HCT116 (cell line): ENCODE measurements around the gene PNMT. TPM values are rescaled to one million over a fixed set of nuclear protein-coding genes. Genes with fewer than 3 reads are reported as not detected.
A peak's percentile ranks its signal among the peaks of the same experiment; 100 is the strongest.

Experiments used
- ATAC-seq: fragments of 200-7000 bp; cut with Tn5 transposase; 2 replicates; pipeline ENCODE4 v1.9.1; 2020; ENCODE audit warnings: mild to moderate bottlenecking, moderate library complexity
- BruUV-seq: library from RNA; stranded (reverse); fragments of 400-500 nt; replicated peaks from 2 replicates; lab custom pipeline; 2021; lab: Mats Ljungman, UMichigan
- CTCF ChIA-PET: fragments of 300-600 bp; sonication (Branson Sonifier 250); formaldehyde crosslinking; loops from one replicate; lab custom pipeline; 2021; ENCODE audit warnings: antibody characterized with exemption; lab: Charles Lee
- POLR2A ChIA-PET: fragments of 300-600, 350-600 bp; sonication (Branson Sonifier 250); formaldehyde crosslinking; loops from one replicate; lab custom pipeline; 2021; ENCODE audit warnings: antibody characterized with exemption; lab: Charles Lee
- RAD21 ChIA-PET, 2 experiments: fragments of 300-600 bp; sonication (Branson Sonifier 250); formaldehyde crosslinking; loops; one replicate each; lab custom pipeline; 2023; ENCODE audit warnings: low total read pairs in 2 of 2; ENCODE audit not compliant: uncharacterized antibody in 2 of 2, unreplicated experiment in 2 of 2, low non-redundant PET in 1 of 2; lab: Charles Lee
- DNase-seq: peaks from one replicate; pipeline ENCODE4 v3.0.0-alpha.2; 2010; ENCODE audit warnings: low read depth, low spot score
- H2AFZ ChIP-seq: fragments of 200-600 bp; shearing (Covaris generic), sonication (generic); 2 replicates; pipeline ENCODE4 v1.6.1; 2017; ENCODE audit warnings: low read depth, mixed run types, mixed read lengths, antibody characterized with exemption, low read length; ENCODE audit not compliant: poor library complexity, severe bottlenecking
- H3K27ac ChIP-seq: 2 replicates; pipeline ENCODE4 v1.5.1; 2012; ENCODE audit warnings: low read depth, low read length
- H3K27me3 ChIP-seq: fragments of 200-600 bp; sonication (generic); 2 replicates; pipeline ENCODE4 v1.6.1; 2016; ENCODE audit warnings: mixed run types, low read length, mixed read lengths; ENCODE audit not compliant: insufficient read depth
- H3K36me3 ChIP-seq, 2 experiments: fragments of 200-500 bp in 1 of 2; fragments of 200-600 bp in 1 of 2; sonication (Bioruptor generic) in 1 of 2; sonication (generic) in 1 of 2; 2 replicates each; pipeline versions ENCODE4 v1.5.1 to v1.6.1; 2014 to 2016; ENCODE audit warnings: low read length in 2 of 2, inconsistent platforms in 1 of 2, mixed read lengths in 1 of 2, mixed run types in 1 of 2; ENCODE audit not compliant: insufficient read depth in 2 of 2, control insufficient read depth in 1 of 2
- H3K4me1 ChIP-seq, 2 experiments: fragments of 200-600 bp in 1 of 2; sonication (generic) in 1 of 2; 2 replicates each; pipeline versions ENCODE4 v1.5.1 to v1.6.1; 2012 to 2017; ENCODE audit warnings: low read length in 2 of 2, inconsistent platforms in 1 of 2, mild to moderate bottlenecking in 1 of 2, mixed read lengths in 1 of 2, mixed run types in 1 of 2, moderate library complexity in 1 of 2; ENCODE audit not compliant: insufficient read depth in 2 of 2, control insufficient read depth in 1 of 2
- H3K4me2 ChIP-seq: fragments of 200-600 bp; sonication (generic); 2 replicates; pipeline ENCODE4 v1.6.1; 2017; ENCODE audit warnings: mixed run types, low read length, mixed read lengths
- H3K4me3 ChIP-seq, 2 experiments: fragments of 200-600 bp in 1 of 2; sonication (generic) in 1 of 2; replicated peaks in 1 of 2; 2 replicates each; pipeline ENCODE4 v1.5.1; 2011 to 2016; ENCODE audit warnings: low read length in 2 of 2, control low read depth in 1 of 2, low read depth in 1 of 2, mild to moderate bottlenecking in 1 of 2, mixed read lengths in 1 of 2, mixed run types in 1 of 2
- H3K79me2 ChIP-seq: fragments of 200-600 bp; sonication (generic); 2 replicates; pipeline ENCODE4 v1.6.1; 2017; ENCODE audit warnings: mild to moderate bottlenecking, mixed run types, low read length, moderate library complexity, mixed read lengths; ENCODE audit not compliant: insufficient read depth
- H3K9ac ChIP-seq: fragments of 200-600 bp; sonication (generic); 2 replicates; pipeline ENCODE4 v1.6.1; 2016; ENCODE audit warnings: low read length, mixed read lengths
- H3K9me2 ChIP-seq: fragments of 200-600 bp; sonication (generic), shearing (Covaris generic); 2 replicates; pipeline ENCODE4 v1.6.1; 2017; ENCODE audit warnings: mixed run types, mild to moderate bottlenecking, moderate library complexity; ENCODE audit not compliant: insufficient read depth
- H3K9me3 ChIP-seq, 2 experiments: fragments of 200-500 bp in 1 of 2; fragments of 200-600 bp in 1 of 2; sonication (Bioruptor generic) in 1 of 2; sonication (generic) in 1 of 2; 2 replicates each; pipeline ENCODE4 v1.6.1; 2014 to 2017; ENCODE audit warnings: low read length in 2 of 2, mixed read lengths in 2 of 2, inconsistent platforms in 1 of 2, low read depth in 1 of 2, mild to moderate bottlenecking in 1 of 2, mixed run types in 1 of 2, moderate library complexity in 1 of 2; ENCODE audit not compliant: control insufficient read depth in 1 of 2, insufficient read depth in 1 of 2
- H4K20me1 ChIP-seq: fragments of 200-600 bp; sonication (generic), shearing (Covaris generic); 2 replicates; pipeline ENCODE4 v1.6.1; 2017; ENCODE audit warnings: mixed run types, mild to moderate bottlenecking, moderate library complexity; ENCODE audit not compliant: insufficient read depth
- CTCF ChIP-seq, 3 experiments: fragments of 200-600 bp in 1 of 3; sonication (generic) in 1 of 3; IDR thresholded peaks in 2 of 3; conservative IDR thresholded peaks in 1 of 3; 2 replicates each; pipeline ENCODE4 v1.5.1; 2012 to 2017; ENCODE audit warnings: low read depth in 2 of 3, low read length in 2 of 3, antibody characterized with exemption in 1 of 3, borderline replicate concordance in 1 of 3, control low read depth in 1 of 3, mild to moderate bottlenecking in 1 of 3, mixed read lengths in 1 of 3, mixed run types in 1 of 3, moderate library complexity in 1 of 3; ENCODE audit not compliant: insufficient read depth in 1 of 3
- ZBTB33 ChIP-seq: IDR thresholded peaks from 2 replicates; pipeline ENCODE4 v1.6.1; 2011; ENCODE audit warnings: mild to moderate bottlenecking, low read length, moderate library complexity; ENCODE audit not compliant: insufficient replicate concordance; ENCODE audit errors: extremely low read depth
- intact Hi-C: fragments of 100-400 bp; cut with micrococcal nuclease; formaldehyde crosslinking; loops from 2 replicates; pipeline ENCODE4 v1.10.0; 2022
- total RNA-seq: library from RNA; stranded (reverse); gene quantifications from one replicate; pipeline ENCODE4 v1.2.1, GENCODE V29; 2021; ENCODE audit not compliant: unreplicated experiment

The PNMT gene
- total RNA-seq, 1 experiment from 2014 or later = not detected

- Histone ChIP-seq H3K9ac (no peak overlapping the region), H3K36me3 (no peaks in the 10 kb centered on the region; a peak in 1 of 4 replicates), H2AFZ (no peak overlapping the region), H4K20me1 (no peaks in the 10 kb centered on the region), H3K4me3 (no peak overlapping the region), H3K4me1 (peaks cover 13 to 52% of the 10 kb centered on the region in 2 experiments), H3K27me3 (no peaks in the 10 kb centered on the region), H3K9me3 (no peaks in the 10 kb centered on the region), H3K27ac (no peak overlapping the region; the same call in 1 of the 2 replicates), H3K4me2 (no peak overlapping the region), H3K79me2 (no peaks in the 10 kb centered on the region), H3K9me2 (no peaks in the 10 kb centered on the region)
- CTCF ChIA-PET = interaction anchor here (0.7 to 3.6 kb wide), 25 partner anchors 9 to 447 kb away, joined by 3 to 30 read pairs (median 5); partner anchors contain the start of genes ERBB2 and STARD3
- intact Hi-C loops = no loop called here
- RAD21 ChIA-PET = interaction anchor here in 1 of 2 experiments (0.5 to 1.0 kb wide), 2 partner anchors 32 to 108 kb away, joined by 3 to 5 read pairs; no protein-coding TSS in a partner anchor
- no peak for TF ChIP-seq ZBTB33
- peak; percentile 70 to 99 (median 98); a peak in 5 of 6 replicates for TF ChIP-seq CTCF (IDR thresholded peaks at IDR 0.05 in 2 of 3, conservative IDR thresholded peaks at IDR 0.05 in 1 of 3; ENCODE audit: borderline replicate concordance in 1 of 3, insufficient read depth in 1 of 3, low read depth in 2 of 3, low read length in 2 of 3)
- no TSS peak for BruUV-seq
- DNase-seq = no peak
- ATAC-seq = peak; percentile 76
- POLR2A ChIA-PET = no interaction called here
These were observed 14.5 kb upstream of the PNMT start for GRCh38 chr17:39653662-39654331.
